Measurements from ENCODE around the gene PRR16. TPM values are rescaled to one million over a fixed set of nuclear protein-coding genes. Genes with fewer than 3 reads are reported as not detected.

Gene PRR16
- total RNA-seq, 1 donor: 22.1 TPM

DNA sequence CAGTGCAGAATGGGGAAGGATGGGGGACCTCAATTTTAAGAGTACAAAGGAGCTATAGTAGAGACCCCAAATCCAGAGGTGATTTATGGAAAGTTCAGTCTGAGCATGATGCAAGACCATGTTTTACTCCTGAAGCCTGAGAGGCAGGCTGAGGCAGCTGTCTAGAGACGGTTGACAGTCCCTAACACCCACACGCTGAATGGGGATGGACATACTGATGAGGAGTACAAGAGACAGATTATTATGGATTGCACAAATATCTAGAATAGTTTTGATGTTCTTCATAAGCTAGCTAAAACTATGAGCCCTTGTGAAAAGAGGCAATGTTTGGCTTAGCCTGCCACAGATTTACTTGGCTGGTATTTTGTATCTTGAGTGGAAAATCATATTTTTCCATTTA lies 64.5 kb downstream of the PRR16 start:
- TF ChIP-seq, protein P1, sequence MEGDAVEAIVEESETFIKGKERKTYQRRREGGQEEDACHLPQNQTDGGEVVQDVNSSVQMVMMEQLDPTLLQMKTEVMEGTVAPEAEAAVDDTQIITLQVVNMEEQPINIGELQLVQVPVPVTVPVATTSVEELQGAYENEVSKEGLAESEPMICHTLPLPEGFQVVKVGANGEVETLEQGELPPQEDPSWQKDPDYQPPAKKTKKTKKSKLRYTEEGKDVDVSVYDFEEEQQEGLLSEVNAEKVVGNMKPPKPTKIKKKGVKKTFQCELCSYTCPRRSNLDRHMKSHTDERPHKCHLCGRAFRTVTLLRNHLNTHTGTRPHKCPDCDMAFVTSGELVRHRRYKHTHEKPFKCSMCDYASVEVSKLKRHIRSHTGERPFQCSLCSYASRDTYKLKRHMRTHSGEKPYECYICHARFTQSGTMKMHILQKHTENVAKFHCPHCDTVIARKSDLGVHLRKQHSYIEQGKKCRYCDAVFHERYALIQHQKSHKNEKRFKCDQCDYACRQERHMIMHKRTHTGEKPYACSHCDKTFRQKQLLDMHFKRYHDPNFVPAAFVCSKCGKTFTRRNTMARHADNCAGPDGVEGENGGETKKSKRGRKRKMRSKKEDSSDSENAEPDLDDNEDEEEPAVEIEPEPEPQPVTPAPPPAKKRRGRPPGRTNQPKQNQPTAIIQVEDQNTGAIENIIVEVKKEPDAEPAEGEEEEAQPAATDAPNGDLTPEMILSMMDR (IDR thresholded peaks at IDR 0.05; ENCODE audit: insufficient read depth, low read length): no peak
- no peak for DNase-seq (ENCODE audit: low read depth)
- no peak overlapping the region for H3K4me3 ChIP-seq (ENCODE audit: low read depth, low read length)

GRCh38 chr5:120529386-120529785 lies 65.3 kb downstream of the PRR16 start:
- no peak for DNase-seq (ENCODE audit: low read depth)
- H3K4me3 ChIP-seq (ENCODE audit: low read depth, low read length): no peak overlapping the region
- TF ChIP-seq, protein P1 (IDR thresholded peaks at IDR 0.05; ENCODE audit: insufficient read depth, low read length): no peak

- H3K4me3 ChIP-seq (ENCODE audit: low read depth, low read length): no peak overlapping the region
- TF ChIP-seq, protein P1 (IDR thresholded peaks at IDR 0.05; ENCODE audit: insufficient read depth, low read length): no peak
Measured at GRCh38 chr5:120531215-120531614, 67.1 kb downstream of the PRR16 start.

GRCh38 chr5:120532835-120533234 lies 68.7 kb downstream of the PRR16 start:
- no peak for DNase-seq (ENCODE audit: low read depth)
- H3K4me3 ChIP-seq (ENCODE audit: low read depth, low read length): no peak overlapping the region
- TF ChIP-seq, protein P1 (IDR thresholded peaks at IDR 0.05; ENCODE audit: insufficient read depth, low read length): peak; percentile 27

More at GRCh38 chr5:120531215-120531614, 67.1 kb downstream of the PRR16 start:
- DNase-seq (ENCODE audit: low read depth): no peak

- TF ChIP-seq, protein P1 (IDR thresholded peaks at IDR 0.05; ENCODE audit: insufficient read depth, low read length): no peak
- no peak overlapping the region for H3K4me3 ChIP-seq (ENCODE audit: low read depth, low read length)
- DNase-seq (ENCODE audit: low read depth): no peak
Measured at GRCh38 chr5:120533581-120533980, 69.5 kb downstream of the PRR16 start.

DNA sequence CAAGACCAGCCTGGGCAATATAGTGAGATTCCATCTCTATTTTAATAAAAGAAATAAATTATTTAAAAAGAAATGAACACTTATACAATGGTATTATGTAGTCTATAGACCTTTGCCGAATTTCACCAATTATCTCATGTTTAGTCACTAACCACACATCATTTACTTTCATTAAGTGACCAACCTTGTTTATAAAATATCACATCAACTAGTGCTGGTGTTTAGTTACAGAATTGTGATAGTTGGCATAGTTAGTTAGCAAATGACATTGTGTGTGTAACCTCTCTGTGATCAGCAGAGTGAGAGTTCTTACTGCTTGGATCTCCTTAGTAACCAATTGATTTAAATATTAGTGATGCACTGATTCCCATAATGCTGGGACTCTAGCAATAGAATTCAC lies 71.8 kb downstream of the PRR16 start:
- no peak overlapping the region for H3K4me3 ChIP-seq (ENCODE audit: low read depth, low read length)
- TF ChIP-seq, protein P1 (IDR thresholded peaks at IDR 0.05; ENCODE audit: insufficient read depth, low read length): no peak
- no peak for DNase-seq (ENCODE audit: low read depth)

- peak; percentile 54 for DNase-seq (ENCODE audit: low read depth)
- no peak overlapping the region for H3K4me3 ChIP-seq (ENCODE audit: low read depth, low read length)
Measured at GRCh38 chr5:120538149-120538548, 74.0 kb downstream of the PRR16 start.

More at GRCh38 chr5:120538149-120538548, 74.0 kb downstream of the PRR16 start:
- TF ChIP-seq, protein P1 (IDR thresholded peaks at IDR 0.05; ENCODE audit: insufficient read depth, low read length): no peak
